GM12878 (cell line): ENCODE data around the gene HIP1. TPM values are rescaled to one million over a fixed set of nuclear protein-coding genes. Genes with fewer than 3 reads are reported as not detected.

Experiments
- ASH2L ChIP-seq: fragments of 300-600, 200-600 bp; sonication (generic); IDR thresholded peaks from 2 replicates; pipeline ENCODE4 v1.6.1; 2017; ENCODE audit warnings: low read depth, mild to moderate bottlenecking, borderline replicate concordance
- ATF7 ChIP-seq: fragments of 450-650 bp; IDR thresholded peaks from 2 replicates; pipeline ENCODE4 v1.6.1; 2016; ENCODE audit warnings: low read depth, mild to moderate bottlenecking
- DPF2 ChIP-seq: fragments of 450-650 bp; IDR thresholded peaks from 2 replicates; pipeline ENCODE4 v1.6.1; 2017; ENCODE audit warnings: mild to moderate bottlenecking
- EGR1 ChIP-seq, 2 experiments: IDR thresholded peaks; 1 replicate in 1 of 2; 2 replicates in 1 of 2; pipeline ENCODE4 v1.6.1; 2011 to 2012; ENCODE audit warnings: low read depth in 2 of 2, low read length in 2 of 2, borderline replicate concordance in 1 of 2, mild to moderate bottlenecking in 1 of 2, moderate library complexity in 1 of 2
- GATAD2B ChIP-seq: fragments of 450-650 bp; conservative IDR thresholded peaks from 2 replicates; pipeline ENCODE4 v1.6.1; 2017; ENCODE audit warnings: low read depth, mild to moderate bottlenecking, moderate library complexity
- HDAC2 ChIP-seq: fragments of 200-600 bp; sonication (generic); IDR thresholded peaks from 2 replicates; pipeline ENCODE4 v1.6.1; 2017
- JUNB ChIP-seq: IDR thresholded peaks from 2 replicates; pipeline ENCODE4 v1.6.1; 2016; ENCODE audit warnings: antibody characterized with exemption, mild to moderate bottlenecking
- NFYA ChIP-seq: IDR thresholded peaks from 2 replicates; pipeline ENCODE4 v1.6.1; 2011; ENCODE audit warnings: low read depth, mild to moderate bottlenecking, low read length, improper control_type of control experiment, borderline replicate concordance
- POLR2A ChIP-seq: IDR thresholded peaks from 2 replicates; pipeline ENCODE4 v1.6.1; 2011; ENCODE audit warnings: low read depth, mild to moderate bottlenecking, low read length
- POU2F2 ChIP-seq: IDR thresholded peaks from 3 replicates; pipeline ENCODE4 v1.6.1; 2011; ENCODE audit warnings: low read depth, mild to moderate bottlenecking, low read length, borderline replicate concordance
- RUNX3 ChIP-seq: IDR thresholded peaks from 2 replicates; pipeline ENCODE4 v1.6.1; 2012; ENCODE audit warnings: low read length, inconsistent platforms
- SIX5 ChIP-seq: IDR thresholded peaks from 2 replicates; pipeline ENCODE4 v1.6.1; 2011; ENCODE audit warnings: mild to moderate bottlenecking, low read depth, low read length, moderate library complexity; ENCODE audit not compliant: severe bottlenecking
- SMC3 ChIP-seq: IDR thresholded peaks from 2 replicates; pipeline ENCODE4 v1.6.1; 2011; ENCODE audit warnings: low read length, improper control_type of control experiment, borderline replicate concordance
- SPI1 ChIP-seq: IDR thresholded peaks from 2 replicates; pipeline ENCODE4 v1.6.1; 2011; ENCODE audit warnings: low read depth, mild to moderate bottlenecking, low read length, moderate library complexity, borderline replicate concordance; ENCODE audit not compliant: insufficient read depth
- SREBF1 ChIP-seq: IDR thresholded peaks from 2 replicates; pipeline ENCODE4 v1.6.1; 2012; ENCODE audit warnings: mild to moderate bottlenecking, low read length
- ZNF384 ChIP-seq: IDR thresholded peaks from 2 replicates; pipeline ENCODE4 v1.6.1; 2012; ENCODE audit warnings: low read depth, mild to moderate bottlenecking, low read length, improper control_type of control experiment, borderline replicate concordance
- polyA plus RNA-seq, 11 experiments: library from polyadenylated mRNA; depleted of rRNA in 4 of 11; unstranded in 6 of 11; stranded (reverse) in 5 of 11; fragments of >200 nt; fragmentation: Nextera tagmentation in 4 of 11; fragmentation: Illumina TruSeq in 1 of 11; extraction: Ambion mirVana in 4 of 11; extraction: Trizol in 1 of 11; gene quantifications; 1 replicate in 1 of 11; 2 replicates in 10 of 11; pipeline versions ENCODE4 v1.2.1 to v1.2.3, GENCODE V29; 2011 to 2016; ENCODE audit warnings: inconsistent platforms in 2 of 11, missing spikeins in 2 of 11, low read depth in 1 of 11
- total RNA-seq, 4 experiments: library from RNA; depleted of rRNA in 3 of 4; stranded (reverse); fragments of >200 nt in 3 of 4; fragmentation: Illumina TruSeq in 1 of 4; extraction: Trizol in 1 of 4; gene quantifications; 2 replicates each; pipeline versions ENCODE4 v1.2.1 to v1.2.3, GENCODE V29; 2013 to 2021
- TF ChIP-seq, protein P1 (sequence below): fragments of 450-650 bp; IDR thresholded peaks from 2 replicates; pipeline ENCODE4 v1.6.1; 2017; ENCODE audit warnings: mild to moderate bottlenecking, low read depth, inconsistent platforms; ENCODE audit not compliant: poor library complexity, severe bottlenecking
- TF ChIP-seq, protein P2 (sequence below): fragments of 450-650 bp; IDR thresholded peaks from 2 replicates; pipeline ENCODE4 v1.6.1; 2017; ENCODE audit warnings: mild to moderate bottlenecking, moderate library complexity
- TF ChIP-seq, protein P3 (sequence below): IDR thresholded peaks from 2 replicates; pipeline ENCODE4 v1.6.1; 2012; ENCODE audit warnings: improper control_type of control experiment, low read depth, low read length; ENCODE audit not compliant: insufficient replicate concordance

The HIP1 gene
- total and polyA plus RNA-seq, 10 of the 15 experiments (the other 5 are each of a cell fraction or from before 2014, with no cell fraction given): 1.2 to 9.7 (median 3.2) TPM

DNA sequence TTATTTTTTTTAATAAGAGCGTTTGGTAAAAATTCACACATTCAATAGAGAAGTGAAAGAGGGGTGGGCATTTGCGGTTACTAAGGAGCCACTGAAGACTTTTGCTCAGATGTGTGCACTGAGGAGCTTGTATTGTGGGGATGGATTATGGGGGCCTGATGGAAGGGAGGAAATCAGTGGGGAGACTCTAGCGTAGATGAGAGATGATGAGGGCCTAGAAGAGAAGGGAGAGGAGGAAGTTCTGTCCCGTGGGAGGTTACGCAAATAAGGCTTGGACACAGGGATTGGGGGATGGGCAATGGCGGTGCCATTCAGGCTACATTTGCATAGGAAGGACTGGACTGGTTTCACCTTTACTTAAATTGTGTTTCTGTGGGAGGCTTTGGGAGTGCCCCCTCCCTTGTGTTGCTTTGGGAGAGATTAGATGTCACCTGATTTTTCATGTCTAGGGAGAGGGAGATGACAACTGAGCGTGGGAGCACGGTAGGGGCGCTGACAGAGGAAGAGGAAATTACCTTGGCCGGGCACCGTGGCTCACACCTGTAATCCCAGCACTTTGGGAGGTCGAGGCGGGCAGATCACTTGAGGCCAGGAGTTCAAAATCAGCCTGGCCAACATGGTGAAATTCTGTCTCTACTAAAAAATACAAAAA lies 2.2 kb upstream of the HIP1 start (continued):
- no peak for TF ChIP-seq NFYA
- peak; percentile 91 for TF ChIP-seq RUNX3
- TF ChIP-seq, protein P1, sequence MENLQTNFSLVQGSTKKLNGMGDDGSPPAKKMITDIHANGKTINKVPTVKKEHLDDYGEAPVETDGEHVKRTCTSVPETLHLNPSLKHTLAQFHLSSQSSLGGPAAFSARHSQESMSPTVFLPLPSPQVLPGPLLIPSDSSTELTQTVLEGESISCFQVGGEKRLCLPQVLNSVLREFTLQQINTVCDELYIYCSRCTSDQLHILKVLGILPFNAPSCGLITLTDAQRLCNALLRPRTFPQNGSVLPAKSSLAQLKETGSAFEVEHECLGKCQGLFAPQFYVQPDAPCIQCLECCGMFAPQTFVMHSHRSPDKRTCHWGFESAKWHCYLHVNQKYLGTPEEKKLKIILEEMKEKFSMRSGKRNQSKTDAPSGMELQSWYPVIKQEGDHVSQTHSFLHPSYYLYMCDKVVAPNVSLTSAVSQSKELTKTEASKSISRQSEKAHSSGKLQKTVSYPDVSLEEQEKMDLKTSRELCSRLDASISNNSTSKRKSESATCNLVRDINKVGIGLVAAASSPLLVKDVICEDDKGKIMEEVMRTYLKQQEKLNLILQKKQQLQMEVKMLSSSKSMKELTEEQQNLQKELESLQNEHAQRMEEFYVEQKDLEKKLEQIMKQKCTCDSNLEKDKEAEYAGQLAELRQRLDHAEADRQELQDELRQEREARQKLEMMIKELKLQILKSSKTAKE: no peak
- TF ChIP-seq SPI1: peak; percentile 73; the same call in 1 of the 2 replicates
- no peak for TF ChIP-seq HDAC2
- peak; percentile 78 for TF ChIP-seq ZNF384
- TF ChIP-seq, protein P2, sequence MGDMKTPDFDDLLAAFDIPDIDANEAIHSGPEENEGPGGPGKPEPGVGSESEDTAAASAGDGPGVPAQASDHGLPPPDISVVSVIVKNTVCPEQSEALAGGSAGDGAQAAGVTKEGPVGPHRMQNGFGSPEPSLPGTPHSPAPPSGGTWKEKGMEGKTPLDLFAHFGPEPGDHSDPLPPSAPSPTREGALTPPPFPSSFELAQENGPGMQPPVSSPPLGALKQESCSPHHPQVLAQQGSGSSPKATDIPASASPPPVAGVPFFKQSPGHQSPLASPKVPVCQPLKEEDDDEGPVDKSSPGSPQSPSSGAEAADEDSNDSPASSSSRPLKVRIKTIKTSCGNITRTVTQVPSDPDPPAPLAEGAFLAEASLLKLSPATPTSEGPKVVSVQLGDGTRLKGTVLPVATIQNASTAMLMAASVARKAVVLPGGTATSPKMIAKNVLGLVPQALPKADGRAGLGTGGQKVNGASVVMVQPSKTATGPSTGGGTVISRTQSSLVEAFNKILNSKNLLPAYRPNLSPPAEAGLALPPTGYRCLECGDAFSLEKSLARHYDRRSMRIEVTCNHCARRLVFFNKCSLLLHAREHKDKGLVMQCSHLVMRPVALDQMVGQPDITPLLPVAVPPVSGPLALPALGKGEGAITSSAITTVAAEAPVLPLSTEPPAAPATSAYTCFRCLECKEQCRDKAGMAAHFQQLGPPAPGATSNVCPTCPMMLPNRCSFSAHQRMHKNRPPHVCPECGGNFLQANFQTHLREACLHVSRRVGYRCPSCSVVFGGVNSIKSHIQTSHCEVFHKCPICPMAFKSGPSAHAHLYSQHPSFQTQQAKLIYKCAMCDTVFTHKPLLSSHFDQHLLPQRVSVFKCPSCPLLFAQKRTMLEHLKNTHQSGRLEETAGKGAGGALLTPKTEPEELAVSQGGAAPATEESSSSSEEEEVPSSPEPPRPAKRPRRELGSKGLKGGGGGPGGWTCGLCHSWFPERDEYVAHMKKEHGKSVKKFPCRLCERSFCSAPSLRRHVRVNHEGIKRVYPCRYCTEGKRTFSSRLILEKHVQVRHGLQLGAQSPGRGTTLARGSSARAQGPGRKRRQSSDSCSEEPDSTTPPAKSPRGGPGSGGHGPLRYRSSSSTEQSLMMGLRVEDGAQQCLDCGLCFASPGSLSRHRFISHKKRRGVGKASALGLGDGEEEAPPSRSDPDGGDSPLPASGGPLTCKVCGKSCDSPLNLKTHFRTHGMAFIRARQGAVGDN: no peak
- TF ChIP-seq JUNB: no peak
- no peak for TF ChIP-seq POLR2A
- peak; percentile 64; the same call in 1 of the 2 replicates for TF ChIP-seq DPF2
- TF ChIP-seq, protein P3, sequence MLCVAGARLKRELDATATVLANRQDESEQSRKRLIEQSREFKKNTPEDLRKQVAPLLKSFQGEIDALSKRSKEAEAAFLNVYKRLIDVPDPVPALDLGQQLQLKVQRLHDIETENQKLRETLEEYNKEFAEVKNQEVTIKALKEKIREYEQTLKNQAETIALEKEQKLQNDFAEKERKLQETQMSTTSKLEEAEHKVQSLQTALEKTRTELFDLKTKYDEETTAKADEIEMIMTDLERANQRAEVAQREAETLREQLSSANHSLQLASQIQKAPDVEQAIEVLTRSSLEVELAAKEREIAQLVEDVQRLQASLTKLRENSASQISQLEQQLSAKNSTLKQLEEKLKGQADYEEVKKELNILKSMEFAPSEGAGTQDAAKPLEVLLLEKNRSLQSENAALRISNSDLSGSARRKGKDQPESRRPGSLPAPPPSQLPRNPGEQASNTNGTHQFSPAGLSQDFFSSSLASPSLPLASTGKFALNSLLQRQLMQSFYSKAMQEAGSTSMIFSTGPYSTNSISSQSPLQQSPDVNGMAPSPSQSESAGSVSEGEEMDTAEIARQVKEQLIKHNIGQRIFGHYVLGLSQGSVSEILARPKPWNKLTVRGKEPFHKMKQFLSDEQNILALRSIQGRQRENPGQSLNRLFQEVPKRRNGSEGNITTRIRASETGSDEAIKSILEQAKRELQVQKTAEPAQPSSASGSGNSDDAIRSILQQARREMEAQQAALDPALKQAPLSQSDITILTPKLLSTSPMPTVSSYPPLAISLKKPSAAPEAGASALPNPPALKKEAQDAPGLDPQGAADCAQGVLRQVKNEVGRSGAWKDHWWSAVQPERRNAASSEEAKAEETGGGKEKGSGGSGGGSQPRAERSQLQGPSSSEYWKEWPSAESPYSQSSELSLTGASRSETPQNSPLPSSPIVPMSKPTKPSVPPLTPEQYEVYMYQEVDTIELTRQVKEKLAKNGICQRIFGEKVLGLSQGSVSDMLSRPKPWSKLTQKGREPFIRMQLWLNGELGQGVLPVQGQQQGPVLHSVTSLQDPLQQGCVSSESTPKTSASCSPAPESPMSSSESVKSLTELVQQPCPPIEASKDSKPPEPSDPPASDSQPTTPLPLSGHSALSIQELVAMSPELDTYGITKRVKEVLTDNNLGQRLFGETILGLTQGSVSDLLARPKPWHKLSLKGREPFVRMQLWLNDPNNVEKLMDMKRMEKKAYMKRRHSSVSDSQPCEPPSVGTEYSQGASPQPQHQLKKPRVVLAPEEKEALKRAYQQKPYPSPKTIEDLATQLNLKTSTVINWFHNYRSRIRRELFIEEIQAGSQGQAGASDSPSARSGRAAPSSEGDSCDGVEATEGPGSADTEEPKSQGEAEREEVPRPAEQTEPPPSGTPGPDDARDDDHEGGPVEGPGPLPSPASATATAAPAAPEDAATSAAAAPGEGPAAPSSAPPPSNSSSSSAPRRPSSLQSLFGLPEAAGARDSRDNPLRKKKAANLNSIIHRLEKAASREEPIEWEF: no peak
- no peak for TF ChIP-seq SIX5
- peak; percentile 97 for TF ChIP-seq POU2F2
- TF ChIP-seq ASH2L: no peak
- TF ChIP-seq ATF7: peak; percentile 56
- TF ChIP-seq SREBF1: no peak
- TF ChIP-seq SMC3: peak; percentile 7; the same call in 1 of the 2 replicates
- peak; percentile 71; the same call in 1 of the 2 replicates for TF ChIP-seq GATAD2B
- TF ChIP-seq EGR1 (IDR thresholded peaks at IDR 0.05; ENCODE audit: borderline replicate concordance in 1 of 2, low read depth in 2 of 2, low read length in 2 of 2): no peak
